ENCODE data around the gene DSE.

Gene DSE

DNA sequence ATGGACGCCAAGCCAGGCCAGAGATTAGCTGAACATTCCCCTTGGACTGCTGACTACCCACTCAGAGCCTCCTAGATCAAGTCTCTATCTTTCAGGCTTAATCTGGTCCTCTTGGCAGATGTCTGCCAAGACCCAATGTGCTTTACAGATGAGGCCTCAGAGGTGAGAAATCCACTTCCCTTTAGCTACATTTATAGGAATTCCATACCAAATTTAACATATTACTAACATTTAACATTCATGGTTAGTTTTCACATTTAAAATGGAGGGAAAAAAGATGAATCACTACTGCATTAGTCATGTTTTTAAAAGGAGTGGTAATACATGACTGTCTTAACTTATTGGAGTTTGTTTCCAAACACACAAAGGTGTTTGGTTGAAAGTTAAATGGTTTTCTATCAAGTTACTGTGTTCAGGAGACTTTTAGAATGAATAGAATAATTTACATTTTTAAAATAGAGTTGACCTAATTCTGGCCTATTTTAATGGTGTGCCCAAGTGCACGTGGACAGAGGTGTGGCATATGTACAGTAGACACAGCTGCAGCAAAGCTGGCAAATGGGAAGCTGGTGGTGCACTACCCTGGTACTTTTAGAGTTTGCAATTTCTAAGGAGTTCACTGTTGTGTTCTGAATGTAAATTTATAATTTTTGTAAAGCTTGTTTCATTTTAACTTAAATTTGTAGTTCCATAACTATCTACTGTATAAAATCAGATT, 48.5 kb downstream of the DSE start:
- DNase-seq, result no peak

DNA sequence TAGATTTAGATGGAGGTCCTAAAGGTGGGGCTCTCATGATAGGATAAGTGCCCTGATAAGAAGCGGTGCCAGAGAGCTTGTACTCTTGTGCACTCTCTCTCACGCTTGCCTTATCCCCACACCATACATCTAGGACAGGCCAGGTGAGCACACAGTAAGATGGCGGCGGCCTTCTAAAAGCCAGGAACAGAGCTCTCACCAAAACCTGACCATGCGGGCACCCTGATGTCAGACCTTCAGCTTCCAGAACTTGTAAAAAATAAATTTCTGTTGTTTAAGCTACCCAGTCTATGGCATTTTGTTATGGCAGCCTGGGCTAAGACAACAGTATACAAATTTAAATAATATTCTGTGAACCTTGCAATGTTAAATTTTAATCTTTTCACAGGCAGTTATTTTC, 49.6 kb downstream of the DSE start:
- no peak for DNase-seq

DNA sequence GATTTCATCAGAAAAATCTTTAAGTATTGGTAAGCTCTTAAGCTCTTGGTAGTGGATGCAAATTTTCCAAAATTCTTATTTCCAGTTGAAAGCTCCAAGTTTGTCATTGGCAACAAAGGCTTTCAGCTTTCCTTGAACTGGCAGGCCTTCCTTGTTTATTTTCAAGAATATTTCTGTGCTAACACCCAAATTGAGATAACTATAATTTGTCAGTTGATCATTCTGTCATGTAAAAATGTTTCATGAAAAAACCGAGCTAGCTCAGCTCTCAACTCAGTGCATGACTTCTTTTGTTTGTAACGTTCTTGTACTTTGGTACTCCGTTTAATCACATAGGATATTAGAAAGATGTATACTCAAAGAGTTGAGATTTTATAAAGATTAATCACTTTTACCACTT, 51.5 kb downstream of the DSE start:
- DNase-seq, result no peak

DNA sequence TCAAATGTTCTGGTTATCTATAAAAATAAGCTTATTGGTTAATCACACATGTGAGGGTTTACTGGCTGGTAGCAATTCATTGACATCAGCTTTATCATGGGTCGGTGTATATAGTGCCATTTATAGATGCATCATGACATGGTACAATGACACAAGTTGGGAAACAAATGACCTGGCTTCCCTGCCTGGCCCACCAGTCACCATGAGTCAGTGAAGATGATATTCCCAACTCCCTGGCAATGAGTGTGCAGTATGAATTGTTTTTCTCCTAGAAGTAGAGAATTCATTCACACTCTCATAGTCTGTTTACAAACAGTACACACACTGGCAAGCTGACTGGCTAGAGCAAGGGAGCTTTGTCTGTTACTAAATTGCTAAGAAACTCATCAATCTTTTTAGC, 53.3 kb downstream of the DSE start:
- DNase-seq, result no peak

GRCh38 chr6:116426551-116426950, 55.8 kb downstream of the DSE start:
- no peak for DNase-seq

DNA sequence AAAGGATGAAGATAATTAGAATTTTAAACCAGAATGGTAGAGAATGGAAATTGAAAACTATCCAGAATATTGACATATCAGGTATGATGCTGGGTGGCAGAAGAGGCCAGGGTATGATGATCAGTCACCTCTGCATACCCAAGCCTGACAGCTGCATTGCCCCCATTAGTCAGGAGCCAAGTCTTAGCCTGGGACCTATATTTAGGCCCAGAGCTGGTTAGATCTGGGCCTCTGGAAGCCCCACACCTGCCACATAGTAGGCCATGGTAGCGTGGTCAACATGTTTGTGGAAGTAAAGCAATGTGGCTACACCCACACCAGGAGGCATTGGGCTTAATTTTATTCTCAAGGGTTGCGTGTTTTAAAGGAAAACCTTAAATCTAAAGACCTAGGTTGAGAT, 58.4 kb downstream of the DSE start:
- no peak for DNase-seq

DNA sequence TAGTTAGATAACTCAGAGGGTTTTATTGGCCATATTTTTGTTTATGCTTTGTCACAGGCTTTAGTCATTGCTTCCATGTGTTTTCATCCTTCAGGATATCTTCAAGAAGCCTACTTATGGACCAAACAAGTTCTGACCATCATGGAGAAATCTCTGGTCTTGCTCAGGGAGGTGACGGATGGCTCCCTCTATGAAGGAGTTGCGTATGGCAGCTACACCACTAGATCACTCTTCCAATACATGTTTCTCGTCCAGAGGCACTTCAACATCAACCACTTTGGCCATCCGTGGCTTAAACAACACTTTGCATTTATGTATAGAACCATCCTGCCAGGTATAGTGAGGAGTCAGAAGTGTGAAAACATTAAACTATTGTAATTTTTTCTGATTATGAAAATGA, 60.1 kb downstream of the DSE start:
- no peak for DNase-seq

DNA sequence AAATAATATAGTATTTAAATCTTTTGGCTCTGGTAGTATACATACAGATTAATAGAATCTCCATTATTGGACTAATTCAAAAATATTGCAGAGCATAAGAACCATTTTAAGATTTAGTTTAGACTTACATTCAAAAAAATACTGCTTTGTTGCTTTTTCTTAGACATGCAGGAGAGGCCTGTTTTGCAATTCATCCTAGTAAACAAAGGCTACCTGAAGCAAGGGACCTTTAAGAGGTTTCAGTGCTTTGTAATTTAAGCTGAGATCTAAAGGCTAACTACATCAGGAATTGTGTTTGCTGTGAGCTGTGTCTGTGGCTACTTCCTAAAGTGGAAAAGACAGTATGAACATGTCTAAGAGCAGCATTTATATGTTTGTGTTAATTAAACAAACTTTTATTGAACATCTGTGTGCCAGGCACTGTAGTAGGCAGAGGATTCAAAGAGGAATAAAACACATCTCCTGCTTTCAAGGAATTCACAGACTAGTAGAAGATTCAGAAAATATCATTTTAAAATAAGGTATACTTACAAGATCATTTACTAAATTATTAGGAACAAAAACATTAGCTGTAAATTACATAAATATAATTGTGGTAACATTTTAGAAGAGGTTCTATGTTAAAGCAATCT, 61.3 kb downstream of the DSE start:
- no peak for DNase-seq

- no peak for DNase-seq
These were observed 62.5 kb downstream of the DSE start for GRCh38 chr6:116433206-116433712.

DNA sequence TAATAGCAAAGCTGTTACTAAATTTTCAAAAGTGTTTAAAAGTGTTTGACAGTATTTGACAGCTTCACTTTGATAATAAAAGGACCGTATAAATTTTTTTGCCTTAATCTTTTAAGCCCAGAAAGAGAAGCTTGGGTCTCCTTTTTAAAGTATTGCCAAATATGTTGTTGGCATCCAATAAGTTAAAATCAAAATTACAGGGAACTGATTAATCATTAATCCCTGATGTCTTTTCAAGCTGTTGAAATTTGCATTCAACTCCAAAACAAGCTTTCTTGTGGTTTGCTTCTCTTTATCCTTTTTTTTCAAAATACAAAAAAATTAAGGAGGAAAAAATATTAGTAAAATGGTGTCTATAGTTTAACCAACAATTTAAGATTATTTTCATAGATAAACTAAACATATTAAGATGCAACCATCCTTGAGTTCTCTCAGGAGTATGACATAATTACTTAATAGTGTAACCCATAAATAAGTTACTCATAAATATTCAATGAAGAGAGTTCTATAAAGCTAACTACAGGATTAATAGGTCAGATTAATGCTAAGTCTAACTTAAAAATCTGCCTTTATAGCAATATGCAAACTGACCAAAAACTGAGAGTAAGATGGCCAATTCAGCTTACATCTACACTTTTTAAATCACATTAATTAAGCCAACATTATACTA, 63.4 kb downstream of the DSE start:
- DNase-seq, result no peak

DNA sequence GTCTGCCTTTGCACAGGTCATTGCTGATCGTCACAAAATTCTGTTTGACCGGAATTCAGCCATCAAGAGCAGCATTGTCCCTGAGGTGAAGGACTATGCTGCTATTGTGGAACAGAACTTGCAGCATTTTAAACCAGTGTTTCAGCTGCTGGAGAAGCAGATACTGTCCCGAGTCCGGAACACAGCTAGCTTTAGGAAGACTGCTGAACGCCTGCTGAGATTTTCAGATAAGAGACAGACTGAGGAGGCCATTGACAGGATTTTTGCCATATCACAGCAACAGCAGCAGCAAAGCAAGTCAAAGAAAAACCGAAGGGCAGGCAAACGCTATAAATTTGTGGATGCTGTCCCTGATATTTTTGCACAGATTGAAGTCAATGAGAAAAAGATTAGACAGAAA, 65.8 kb downstream of the DSE start:
- DNase-seq, result no peak

DNA sequence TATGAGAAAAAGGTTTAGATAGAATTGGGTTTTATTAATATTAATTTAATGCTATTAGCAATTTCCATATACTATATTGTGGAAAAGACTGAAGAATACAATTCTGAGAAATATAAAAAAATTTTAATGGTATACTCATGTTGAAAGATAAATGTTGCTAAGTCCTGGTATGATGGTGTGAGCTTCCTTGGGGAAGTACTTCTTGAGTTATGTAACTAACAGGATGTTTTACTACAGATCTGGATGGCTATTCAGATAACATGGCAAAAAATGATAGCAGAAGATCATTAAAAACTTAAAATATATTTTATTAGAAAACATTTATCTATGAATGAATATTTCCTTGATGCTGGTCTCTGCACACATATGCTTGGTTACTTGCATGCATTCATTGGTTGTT, 66.9 kb downstream of the DSE start:
- DNase-seq, result no peak

- DNase-seq, result no peak
These were observed 68.1 kb downstream of the DSE start for GRCh38 chr6:116438590-116439448.

DNA sequence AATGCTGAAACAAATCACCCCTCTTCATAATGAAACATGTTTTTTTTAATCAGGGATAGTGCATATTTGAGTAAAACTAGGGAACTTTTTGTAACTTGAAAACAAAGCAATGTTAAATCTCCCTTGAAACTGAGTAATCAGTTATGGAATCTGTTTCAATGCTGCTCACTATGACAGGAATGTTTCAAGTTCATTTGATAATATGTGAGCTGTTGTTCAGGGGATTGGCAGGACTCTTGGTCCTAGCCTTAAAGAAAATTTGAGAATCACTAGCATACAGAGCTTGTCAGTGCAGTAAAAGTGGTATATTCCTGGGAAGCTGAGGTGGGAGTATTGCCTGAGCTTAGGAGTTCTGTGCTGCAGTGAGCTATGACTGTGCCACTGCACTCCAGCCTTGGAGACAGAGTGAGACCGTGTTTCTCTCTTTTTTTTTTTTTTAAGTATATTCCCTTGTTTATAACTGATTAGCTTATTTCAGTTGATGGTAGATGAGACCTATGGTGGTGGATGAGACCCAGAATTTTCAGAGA, 68.8 kb downstream of the DSE start:
- no peak for DNase-seq

DNA sequence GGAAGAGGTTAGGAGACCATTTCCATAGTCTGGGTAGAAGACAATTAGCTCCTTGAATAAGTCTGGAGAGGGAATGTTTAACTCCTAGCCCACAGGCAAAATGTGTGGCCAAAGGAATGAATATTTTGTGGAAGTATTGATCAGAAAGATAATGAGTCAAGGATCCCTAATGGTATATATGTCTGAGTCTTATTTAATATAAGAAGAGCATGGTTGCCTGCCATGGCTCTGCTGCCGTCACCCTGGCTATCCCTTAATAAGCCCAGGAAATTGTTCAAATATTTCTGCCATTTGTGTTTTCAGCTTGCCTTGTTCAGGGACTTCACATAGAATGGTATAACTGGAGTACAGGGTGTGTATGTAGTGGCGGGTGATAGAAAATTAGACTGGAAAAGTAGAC, 72.4 kb downstream of the DSE start:
- DNase-seq, result no peak

DNA sequence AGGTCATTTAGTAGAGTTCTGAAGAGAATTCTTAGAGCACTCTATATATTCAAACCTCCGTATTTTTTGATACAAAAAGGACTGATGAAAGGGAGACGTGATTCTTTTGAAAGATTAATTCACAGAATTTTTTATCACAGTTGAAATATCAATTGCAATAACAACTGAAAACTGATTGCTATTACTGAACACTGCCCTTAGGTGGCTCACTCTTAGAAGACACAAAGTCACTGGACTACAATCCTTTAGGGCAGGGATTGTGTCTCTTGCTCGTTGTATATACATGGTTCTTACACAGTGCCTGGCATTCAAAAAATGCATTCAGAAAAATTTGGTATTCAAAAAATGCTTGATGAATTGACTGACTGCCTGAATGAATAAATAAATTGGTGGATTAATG, 73.3 kb downstream of the DSE start:
- DNase-seq, result no peak

- DNase-seq, result no peak
These were observed 73.8 kb downstream of the DSE start for GRCh38 chr6:116444575-116444974.

- no peak for DNase-seq
These were observed 74.4 kb downstream of the DSE start for GRCh38 chr6:116445102-116445501.

- no peak for DNase-seq
These were observed 75.7 kb downstream of the DSE start for GRCh38 chr6:116446399-116446798.

DNA sequence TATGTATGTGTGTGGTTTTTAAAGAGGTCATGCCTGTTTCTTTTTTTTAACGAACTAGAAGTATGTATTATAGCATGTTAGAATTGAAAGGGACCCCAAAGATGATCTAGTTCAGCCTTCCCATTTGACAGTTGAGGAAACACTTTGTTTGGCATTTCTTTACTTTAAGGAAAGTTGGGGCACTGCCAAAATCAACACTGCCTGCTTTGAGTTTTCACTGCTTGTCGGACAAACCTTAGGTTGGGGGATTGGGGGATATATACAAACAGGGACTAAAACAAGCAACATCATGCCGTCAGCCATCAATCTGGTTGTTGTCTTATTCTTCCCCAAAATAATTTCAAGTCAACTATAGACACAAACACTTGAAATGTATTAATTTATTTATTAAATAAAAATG, 76.3 kb downstream of the DSE start:
- DNase-seq, result no peak

DNA sequence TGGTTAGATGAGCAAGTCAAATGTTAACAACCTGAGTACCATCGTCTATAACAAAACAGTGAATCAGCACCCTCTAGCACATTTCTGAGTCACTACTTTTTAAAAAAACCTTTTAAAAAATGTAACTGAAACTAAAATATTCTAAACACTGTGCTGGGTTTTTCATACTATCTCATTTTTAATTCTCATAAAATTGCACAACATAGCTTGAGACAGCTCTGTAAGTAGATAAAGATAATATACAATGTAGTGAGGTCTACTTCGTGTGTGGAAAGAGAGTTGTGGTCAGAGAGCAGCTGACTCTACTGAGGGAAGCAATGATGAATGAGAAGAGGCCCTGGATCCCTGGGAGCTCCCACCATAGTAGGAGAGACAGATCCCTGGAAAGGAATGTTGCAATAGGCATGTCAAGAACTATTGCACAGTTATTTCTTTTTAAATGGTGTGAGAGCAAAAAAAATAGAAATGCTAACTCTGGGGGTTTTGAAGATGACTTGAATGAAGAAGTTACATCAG, 76.8 kb downstream of the DSE start:
- no peak for DNase-seq

DNA sequence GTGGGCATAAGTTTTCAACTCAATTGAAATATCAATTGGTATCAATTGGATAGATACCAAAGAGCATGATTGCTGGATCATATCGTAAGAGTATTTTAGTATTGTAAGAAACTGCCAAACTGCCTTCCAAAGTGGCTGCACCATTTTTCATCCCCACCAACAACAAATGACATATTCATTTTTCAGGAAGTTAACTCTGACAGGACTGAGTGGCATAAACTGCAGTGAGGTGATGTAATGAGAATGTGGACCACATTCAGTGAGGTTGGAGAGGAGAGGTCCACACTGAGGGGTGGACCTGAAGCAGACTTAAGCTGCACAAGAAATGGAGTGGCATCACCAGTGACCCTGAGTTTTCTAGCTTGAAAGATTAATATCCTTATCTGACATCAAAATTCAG, 78.8 kb downstream of the DSE start:
- DNase-seq, result no peak

DNA sequence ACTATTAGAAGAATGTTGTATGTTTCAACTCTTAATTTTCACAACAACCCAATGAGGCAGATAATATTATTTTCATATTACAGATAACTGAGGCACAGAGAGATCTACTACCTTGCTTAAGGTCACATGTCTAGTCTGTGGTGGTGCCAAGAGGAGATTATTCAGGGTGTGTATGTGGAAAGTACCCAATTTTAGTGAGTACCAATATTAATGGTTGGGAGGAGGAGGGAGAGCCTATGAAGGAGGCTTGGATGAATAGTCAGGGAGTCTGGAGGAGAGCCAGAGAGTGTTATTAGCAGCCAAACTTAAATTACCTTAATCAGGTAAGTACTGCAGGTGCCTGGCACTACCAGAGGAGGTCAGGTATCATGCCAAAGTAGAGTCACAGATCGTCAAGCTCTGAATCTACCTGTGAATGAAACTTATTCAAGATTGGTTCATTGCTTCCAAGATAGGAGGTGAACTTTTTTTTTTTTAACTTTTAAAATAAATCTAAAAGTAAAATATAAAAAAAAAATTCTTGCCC, 79.5 kb downstream of the DSE start:
- DNase-seq, result no peak

Measured in stimulated activated CD4-positive, alpha-beta T cell treated with anti-CD3 and anti-CD28 coated beads, Interleukin-4, amount 100 ng/mL, for 1 hour (primary cell).